Measurements from ENCODE around the gene ZNF330.

Gene ZNF330

DNA sequence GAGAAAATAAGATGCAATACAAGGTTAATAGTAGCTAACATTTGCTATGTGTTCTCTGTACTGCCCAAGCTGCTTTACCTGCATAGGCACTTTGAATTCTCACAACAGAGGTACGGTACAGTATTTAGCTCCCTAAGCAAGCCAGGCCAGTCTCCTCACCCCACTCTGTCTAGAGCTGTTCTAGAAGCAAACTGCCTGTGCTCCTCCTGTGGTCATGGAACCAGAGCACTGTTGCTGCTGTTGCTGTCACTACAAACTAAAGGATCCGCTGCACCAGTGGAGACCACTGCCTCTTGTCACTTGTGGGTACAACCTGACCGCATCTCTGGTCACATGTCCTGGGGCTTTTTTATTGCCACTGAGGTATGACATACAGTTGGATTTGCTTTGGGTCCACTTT, 19.6 kb downstream of the ZNF330 start:
- no peak for TF ChIP-seq ZFX (IDR thresholded peaks at IDR 0.05; ENCODE audit: borderline replicate concordance)
- TF ChIP-seq, protein P1, sequence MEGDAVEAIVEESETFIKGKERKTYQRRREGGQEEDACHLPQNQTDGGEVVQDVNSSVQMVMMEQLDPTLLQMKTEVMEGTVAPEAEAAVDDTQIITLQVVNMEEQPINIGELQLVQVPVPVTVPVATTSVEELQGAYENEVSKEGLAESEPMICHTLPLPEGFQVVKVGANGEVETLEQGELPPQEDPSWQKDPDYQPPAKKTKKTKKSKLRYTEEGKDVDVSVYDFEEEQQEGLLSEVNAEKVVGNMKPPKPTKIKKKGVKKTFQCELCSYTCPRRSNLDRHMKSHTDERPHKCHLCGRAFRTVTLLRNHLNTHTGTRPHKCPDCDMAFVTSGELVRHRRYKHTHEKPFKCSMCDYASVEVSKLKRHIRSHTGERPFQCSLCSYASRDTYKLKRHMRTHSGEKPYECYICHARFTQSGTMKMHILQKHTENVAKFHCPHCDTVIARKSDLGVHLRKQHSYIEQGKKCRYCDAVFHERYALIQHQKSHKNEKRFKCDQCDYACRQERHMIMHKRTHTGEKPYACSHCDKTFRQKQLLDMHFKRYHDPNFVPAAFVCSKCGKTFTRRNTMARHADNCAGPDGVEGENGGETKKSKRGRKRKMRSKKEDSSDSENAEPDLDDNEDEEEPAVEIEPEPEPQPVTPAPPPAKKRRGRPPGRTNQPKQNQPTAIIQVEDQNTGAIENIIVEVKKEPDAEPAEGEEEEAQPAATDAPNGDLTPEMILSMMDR (IDR thresholded peaks at IDR 0.05): no peak
- H3K27ac ChIP-seq: no peak overlapping the region

DNA sequence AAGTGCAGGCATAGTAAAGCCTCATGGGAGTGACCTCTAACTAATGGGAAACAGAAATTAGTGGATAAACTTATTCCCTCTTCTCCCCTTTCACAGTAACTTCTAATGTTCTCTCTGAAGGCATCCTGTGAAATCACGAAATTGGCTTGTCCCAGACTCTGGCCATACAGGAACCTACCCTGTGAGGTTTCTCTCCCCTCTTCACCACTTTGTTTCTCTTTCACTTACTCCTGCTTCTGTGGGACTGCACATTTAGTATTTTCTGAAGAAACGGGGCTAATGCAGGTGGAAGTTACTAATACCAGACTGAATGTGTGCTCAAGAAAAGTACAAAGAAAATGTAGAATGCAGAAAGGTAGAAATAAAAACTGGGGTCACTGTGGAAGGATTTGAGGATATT, 20.0 kb downstream of the ZNF330 start:
- no peak overlapping the region for H3K27ac ChIP-seq
- TF ChIP-seq ZFX (IDR thresholded peaks at IDR 0.05; ENCODE audit: borderline replicate concordance): no peak

DNA sequence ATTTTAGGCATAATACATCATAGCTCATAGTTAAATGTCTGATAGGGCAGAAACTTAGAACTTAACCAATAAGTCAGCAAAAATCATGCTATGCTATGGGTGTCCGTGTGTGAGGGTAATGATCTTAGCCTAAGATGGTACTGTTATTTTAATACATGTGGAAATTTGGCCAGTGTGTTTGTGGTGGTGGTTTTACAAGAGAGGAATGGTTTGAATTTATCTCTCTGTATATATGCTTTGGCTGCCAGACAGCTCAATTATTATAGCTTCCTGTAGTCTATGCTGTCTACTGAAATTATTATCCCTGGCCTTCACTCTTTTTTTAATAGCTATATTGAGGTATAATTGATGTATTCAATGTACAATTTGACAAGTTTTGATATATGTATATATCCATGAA, 21.3 kb downstream of the ZNF330 start:
- TF ChIP-seq ZFX (IDR thresholded peaks at IDR 0.05; ENCODE audit: borderline replicate concordance): no peak
- no peak overlapping the region for H3K27ac ChIP-seq

DNA sequence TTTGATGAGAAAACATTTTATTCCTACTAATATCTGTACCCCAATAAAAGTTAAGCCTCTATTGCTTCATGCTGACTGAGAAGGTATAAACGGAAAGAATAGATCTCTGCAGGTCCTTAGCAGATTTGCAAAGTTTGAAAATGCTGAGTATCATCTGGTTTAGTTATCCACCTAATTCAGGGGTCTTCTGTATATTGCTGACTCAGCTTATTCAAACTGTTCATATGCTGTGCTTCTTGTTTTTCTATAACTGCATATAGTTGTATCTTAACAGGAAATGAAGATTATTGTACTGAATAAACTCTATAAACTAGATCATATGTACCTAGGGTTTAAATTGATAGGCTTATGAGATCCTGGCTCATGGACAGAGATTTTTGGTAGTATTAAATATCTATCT, 23.7 kb downstream of the ZNF330 start:
- TF ChIP-seq, protein P1 (IDR thresholded peaks at IDR 0.05): no peak
- TF ChIP-seq ZFX (IDR thresholded peaks at IDR 0.05; ENCODE audit: borderline replicate concordance): no peak
- H3K27ac ChIP-seq: no peak overlapping the region

DNA sequence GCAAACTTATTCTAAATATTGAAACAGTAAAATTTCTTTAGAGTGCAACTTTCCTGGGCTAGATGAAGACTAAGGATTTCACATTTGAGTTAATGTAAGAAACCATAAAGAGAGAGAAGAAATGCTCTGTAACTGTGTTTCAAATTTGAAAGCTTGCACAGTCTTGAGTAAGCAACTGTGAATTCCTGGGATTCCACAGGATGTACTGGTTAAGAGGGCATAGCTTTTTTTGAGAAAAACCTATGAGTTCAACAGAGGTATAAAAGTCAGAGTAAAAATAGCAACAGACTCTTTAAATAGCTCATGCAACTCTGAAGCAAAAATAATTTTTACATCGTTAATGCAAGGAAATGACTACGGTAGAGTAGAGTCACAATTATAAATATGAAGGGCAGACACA, 25.5 kb downstream of the ZNF330 start:
- TF ChIP-seq, protein P1 (IDR thresholded peaks at IDR 0.05): no peak
- no peak for TF ChIP-seq ZFX (IDR thresholded peaks at IDR 0.05; ENCODE audit: borderline replicate concordance)
- no peak overlapping the region for H3K27ac ChIP-seq

DNA sequence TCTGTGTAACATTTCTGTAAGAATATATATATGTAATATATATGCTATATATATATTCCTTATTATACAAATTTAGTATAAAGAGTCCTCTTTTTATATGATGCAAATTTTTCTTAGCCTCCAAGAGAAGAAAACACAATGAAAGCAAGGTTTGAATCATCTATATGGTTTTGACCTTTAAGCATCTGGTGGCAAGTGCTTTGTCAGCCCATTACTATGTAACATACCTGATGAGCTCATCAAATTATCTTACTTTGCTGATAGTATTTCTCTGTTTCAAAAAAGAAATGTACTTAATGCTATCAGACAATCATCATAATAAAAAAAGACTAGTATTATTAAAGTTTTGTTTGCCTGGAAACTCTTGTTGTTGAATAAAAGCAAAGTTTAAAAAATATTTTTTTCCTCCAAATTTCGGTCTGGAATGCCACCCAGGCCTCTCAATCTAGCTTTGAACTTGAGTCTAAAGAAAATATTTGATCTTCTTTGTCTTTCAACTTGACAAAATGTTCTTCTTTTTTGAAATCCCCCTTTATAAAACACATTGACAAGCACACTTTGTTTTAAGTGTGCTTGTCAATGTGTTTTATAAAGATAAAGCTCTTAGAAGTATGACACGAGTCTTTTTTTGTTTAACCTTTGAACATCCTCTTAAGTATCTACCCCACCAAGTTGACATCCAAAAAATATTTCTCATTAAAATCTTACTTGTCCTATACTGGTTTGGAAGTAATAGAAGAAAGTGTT, 26.2 kb downstream of the ZNF330 start:
- TF ChIP-seq ZFX (IDR thresholded peaks at IDR 0.05; ENCODE audit: borderline replicate concordance): no peak
- TF ChIP-seq, protein P1 (IDR thresholded peaks at IDR 0.05): no peak
- H3K27ac ChIP-seq: no peak overlapping the region

DNA sequence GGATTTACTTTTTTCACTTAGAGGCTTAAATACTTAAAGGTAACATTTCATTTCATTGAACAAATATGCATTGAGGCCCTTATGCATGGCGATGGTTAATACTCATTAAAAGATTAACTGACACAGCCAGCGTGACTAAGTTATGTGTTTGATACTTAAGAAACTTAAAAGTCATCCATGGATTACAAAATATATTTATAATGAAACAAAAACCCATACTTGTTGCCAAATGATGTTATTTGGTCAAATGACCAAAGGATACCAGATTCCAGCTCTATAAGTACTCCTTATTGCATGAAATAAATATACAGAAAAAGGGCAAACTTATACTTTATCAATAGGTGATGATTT, 26.7 kb downstream of the ZNF330 start:
- no peak overlapping the region for H3K27ac ChIP-seq
- TF ChIP-seq ZFX (IDR thresholded peaks at IDR 0.05; ENCODE audit: borderline replicate concordance): no peak
- TF ChIP-seq, protein P1 (IDR thresholded peaks at IDR 0.05): no peak

DNA sequence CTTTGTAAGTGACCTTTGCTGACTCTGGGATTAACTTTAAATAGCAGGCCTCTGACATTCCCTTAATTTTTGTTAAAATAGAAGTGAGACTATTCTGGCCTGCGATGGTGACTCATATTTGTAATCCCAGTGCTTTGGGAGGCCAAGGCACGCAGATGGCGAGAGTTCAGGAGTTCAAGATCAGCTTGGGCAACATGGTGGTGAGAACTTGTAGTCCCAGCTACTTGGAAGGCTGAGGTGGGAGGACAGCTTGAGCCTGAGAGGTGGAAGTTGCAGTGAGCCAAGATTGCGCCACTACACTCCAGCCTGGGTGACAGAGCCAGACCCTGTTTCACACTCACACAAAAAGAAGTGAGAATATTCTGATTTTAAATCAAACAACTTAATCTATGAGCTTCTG, 27.3 kb downstream of the ZNF330 start:
- TF ChIP-seq, protein P1 (IDR thresholded peaks at IDR 0.05): no peak
- no peak for TF ChIP-seq ZFX (IDR thresholded peaks at IDR 0.05; ENCODE audit: borderline replicate concordance)
- no peak overlapping the region for H3K27ac ChIP-seq

All from 22Rv1 (cell line).